PC-3 (cell line): Measurements from ENCODE around the gene MAST2.

Experiments used
- CTCF ChIP-seq: fragments of 300-600 bp; sonication (generic); conservative IDR thresholded peaks from 2 replicates; pipeline ENCODE4 v1.5.1; 2017; ENCODE audit warnings: antibody characterized with exemption, low read depth, mild to moderate bottlenecking, low read length
- EZH2 ChIP-seq: fragments of 300-600 bp; sonication (generic); IDR thresholded peaks from one replicate; pipeline ENCODE4 v1.6.1; 2017; ENCODE audit warnings: antibody characterized with exemption, mild to moderate bottlenecking, low read length; ENCODE audit not compliant: unreplicated experiment
- EZH2phosphoT487 ChIP-seq: fragments of 300-600 bp; sonication (generic); IDR thresholded peaks from 2 replicates; pipeline ENCODE4 v1.6.1; 2018; ENCODE audit warnings: mild to moderate bottlenecking, antibody characterized with exemption, low read length, borderline replicate concordance

- no peak for TF ChIP-seq CTCF
- TF ChIP-seq EZH2, result no peak
- TF ChIP-seq EZH2phosphoT487, result no peak
Measured at GRCh38 chr1:45809761-45810160, 6.3 kb downstream of the MAST2 start.
